NCI-H2107 treated with DMSO at 0.1 percent for 48 hours (cell line): ENCODE data around the gene LPCAT2.
A peak's percentile ranks its signal among the peaks of the same experiment; 100 is the strongest.

Experiments
- DNase-seq: peaks from one replicate; lab custom pipeline; 2025; ENCODE audit not compliant: unreplicated experiment; lab: John Stamatoyannopoulos, UW

Gene LPCAT2

GRCh38 chr16:55508941-55509931, at the start of gene LPCAT2:
Gene LPCAT2 (plus strand): TSS chr16:55509072. CDS start chr16:55509182, 110 bp downstream.
- DNase-seq: no peak

GRCh38 chr16:55462241-55462640, 46.6 kb upstream of the LPCAT2 start:
- DNase-seq: no peak

GRCh38 chr16:55464375-55464774, 44.5 kb upstream of the LPCAT2 start:
- DNase-seq: no peak

- DNase-seq: peak; percentile 63
Observed at GRCh38 chr16:55465077-55465896, 43.6 kb upstream of the LPCAT2 start.

GRCh38 chr16:55466209-55466608, 42.7 kb upstream of the LPCAT2 start:
- no peak for DNase-seq

- no peak for DNase-seq
Observed at GRCh38 chr16:55467898-55468297, 41.0 kb upstream of the LPCAT2 start.

GRCh38 chr16:55468352-55468990, 40.4 kb upstream of the LPCAT2 start:
- no peak for DNase-seq

- no peak for DNase-seq
Observed at GRCh38 chr16:55469821-55470532, 38.9 kb upstream of the LPCAT2 start.

- no peak for DNase-seq
Observed at GRCh38 chr16:55470533-55471371, 38.1 kb upstream of the LPCAT2 start.

GRCh38 chr16:55471448-55472097, 37.3 kb upstream of the LPCAT2 start:
- DNase-seq: no peak

GRCh38 chr16:55473587-55473986, 35.3 kb upstream of the LPCAT2 start:
- DNase-seq: no peak

- no peak for DNase-seq
Observed at GRCh38 chr16:55474821-55475220, 34.1 kb upstream of the LPCAT2 start.

- DNase-seq: no peak
Observed at GRCh38 chr16:55475919-55476318, 33.0 kb upstream of the LPCAT2 start.

GRCh38 chr16:55476625-55477533, 32.0 kb upstream of the LPCAT2 start:
- no peak for DNase-seq

- DNase-seq: no peak
Observed at GRCh38 chr16:55477736-55478135, 31.1 kb upstream of the LPCAT2 start.

- DNase-seq: no peak
Observed at GRCh38 chr16:55478827-55479429, 29.9 kb upstream of the LPCAT2 start, which contains the start of gene MMP2. Gene MMP2 (plus strand): TSS chr16:55479198. CDS start chr16:55479480, 282 bp downstream.

GRCh38 chr16:55479430-55480140, 29.3 kb upstream of the LPCAT2 start:
- DNase-seq: no peak
